EH (cell line): ENCODE results near the gene SMAD4.
A peak's percentile ranks its signal among the peaks of the same experiment; 100 is the strongest.
"Not testable (repeated sequence)": the region's sequence is repeated elsewhere in the genome, so short reads cannot be mapped to it uniquely, and the experiment has no call there.

Source experiments
- DNase-seq: peaks from one replicate; pipeline ENCODE4 v3.0.0-alpha.2; 2015; ENCODE audit warnings: low read depth

Gene SMAD4

GRCh38 chr18:51029694-51030536 lies at the start of gene SMAD4:
Gene SMAD4 (plus strand): TSS chr18:51030213. CDS start chr18:51047047, 16,834 bp downstream.
- peak; percentile 96 for DNase-seq

GRCh38 chr18:50981381-50981780 lies 48.6 kb upstream of the SMAD4 start:
- DNase-seq, result peak; percentile 46

GRCh38 chr18:50982086-50982801 lies 47.8 kb upstream of the SMAD4 start:
- no peak for DNase-seq

- peak; percentile 30 for DNase-seq
Measured at GRCh38 chr18:50982802-50983179, 47.2 kb upstream of the SMAD4 start.

- peak; percentile 84 for DNase-seq
Measured at GRCh38 chr18:50986360-50987087, 43.5 kb upstream of the SMAD4 start.

GRCh38 chr18:50987261-50987660 lies 42.8 kb upstream of the SMAD4 start:
- no peak for DNase-seq

GRCh38 chr18:50989711-50990110 lies 40.3 kb upstream of the SMAD4 start:
- DNase-seq, result no peak

- no peak for DNase-seq
Measured at GRCh38 chr18:50992351-50992762, 37.7 kb upstream of the SMAD4 start.

- no peak for DNase-seq
Measured at GRCh38 chr18:50994031-50994430, 36.0 kb upstream of the SMAD4 start.

- DNase-seq, result not testable (repeated sequence)
Measured at GRCh38 chr18:51003174-51003573, 26.8 kb upstream of the SMAD4 start.

GRCh38 chr18:51006061-51006818 lies 23.8 kb upstream of the SMAD4 start:
- DNase-seq, result no peak

- no peak for DNase-seq
Measured at GRCh38 chr18:51006948-51007789, 22.8 kb upstream of the SMAD4 start.

- no peak for DNase-seq
Measured at GRCh38 chr18:51007790-51008139, 22.2 kb upstream of the SMAD4 start.

GRCh38 chr18:51009072-51009471 lies 20.9 kb upstream of the SMAD4 start:
- DNase-seq, result peak; percentile 21

- no peak for DNase-seq
Measured at GRCh38 chr18:51010218-51010617, 19.8 kb upstream of the SMAD4 start.

GRCh38 chr18:51011709-51012108 lies 18.3 kb upstream of the SMAD4 start:
- no peak for DNase-seq

GRCh38 chr18:51012441-51012840 lies 17.6 kb upstream of the SMAD4 start:
- no peak for DNase-seq

GRCh38 chr18:51013259-51013658 lies 16.8 kb upstream of the SMAD4 start:
- no peak for DNase-seq

- DNase-seq, result no peak
Measured at GRCh38 chr18:51017140-51017879, 12.7 kb upstream of the SMAD4 start.

- no peak for DNase-seq
Measured at GRCh38 chr18:51020536-51020935, 9.5 kb upstream of the SMAD4 start.
